ENCODE data around the gene COL9A2.

- TF ChIP-seq POLR2AphosphoS5 (IDR thresholded peaks at IDR 0.05; ENCODE audit: low read depth, low read length) (no peak), POLR2A (IDR thresholded peaks at IDR 0.05; ENCODE audit: low read depth, low read length) (no peak)
These were observed 58.7 kb downstream of the COL9A2 start for GRCh38 chr1:40258445-40258769.

Measured in GM12891 (cell line).